Mesothelial cell of epicardium (in vitro differentiated cells): ENCODE measurements around the gene INPP5J. TPM values are rescaled to one million over a fixed set of nuclear protein-coding genes. Genes with fewer than 3 reads are reported as not detected.

Experiments
- DNase-seq, 2 experiments: peaks; one replicate each; pipeline ENCODE4 v3.0.0; 2021; ENCODE audit warnings: low spot score in 2 of 2; ENCODE audit not compliant: unreplicated experiment in 2 of 2
- H3K27ac Mint-ChIP-seq: 2 replicates; pipeline ENCODE4 v1.8.0; 2021; ENCODE audit warnings: mixed read lengths
- H3K27me3 Mint-ChIP-seq: 2 replicates; pipeline ENCODE4 v1.8.0; 2021; ENCODE audit warnings: low read depth, mixed read lengths
- H3K36me3 Mint-ChIP-seq: 2 replicates; pipeline ENCODE4 v1.8.0; 2021; ENCODE audit warnings: mixed read lengths
- H3K4me1 Mint-ChIP-seq: 2 replicates; pipeline ENCODE4 v1.8.0; 2021; ENCODE audit warnings: mixed read lengths
- H3K4me3 Mint-ChIP-seq: 2 replicates; pipeline ENCODE4 v1.8.0; 2021; ENCODE audit warnings: mild to moderate bottlenecking, moderate library complexity, mixed read lengths
- H3K9me3 Mint-ChIP-seq: 2 replicates; pipeline ENCODE4 v1.8.0; 2021; ENCODE audit warnings: mixed read lengths
- total RNA-seq: library from RNA; stranded (reverse); gene quantifications from 3 replicates; pipeline ENCODE4 v1.2.1, GENCODE V29; 2021
- TF ChIP-seq, protein P1 (sequence below): fragments of 200-600 bp; sonication (generic); IDR thresholded peaks from one replicate; pipeline ENCODE4 v1.5.0; 2021; ENCODE audit warnings: antibody characterized with exemption; ENCODE audit not compliant: unreplicated experiment

INPP5J gene
- total RNA-seq, 1 donor from 2014 or later, result 8.6 TPM

DNA sequence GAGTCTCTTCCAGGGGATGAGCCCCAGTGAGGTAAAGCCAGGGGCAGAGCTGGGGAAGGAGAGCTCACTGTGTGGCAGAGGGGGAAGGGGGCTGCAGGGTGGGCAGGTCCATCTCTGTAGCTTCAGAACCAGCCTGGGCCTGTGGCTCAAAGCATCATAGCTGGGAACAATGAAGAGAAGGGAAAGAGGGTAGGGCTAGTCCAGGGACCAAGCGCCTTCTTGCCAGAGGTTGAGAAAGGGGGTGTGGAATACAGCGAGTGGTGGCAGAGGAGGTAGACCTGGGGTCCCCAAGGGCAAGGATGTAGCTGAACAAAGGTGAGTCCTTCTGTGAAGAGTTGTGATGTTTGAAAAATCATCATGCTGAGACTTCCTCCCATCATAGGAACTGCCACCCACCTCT is 18.8 kb downstream of the INPP5J start:
- no peaks in the 10 kb centered on the region for H3K4me1 Mint-ChIP-seq
- H3K4me3 Mint-ChIP-seq, result no peak overlapping the region
- DNase-seq, result no peak
- H3K27me3 Mint-ChIP-seq, result peaks cover 25% of the 10 kb centered on the region
- H3K27ac Mint-ChIP-seq, result no peak overlapping the region
- TF ChIP-seq, protein P1, sequence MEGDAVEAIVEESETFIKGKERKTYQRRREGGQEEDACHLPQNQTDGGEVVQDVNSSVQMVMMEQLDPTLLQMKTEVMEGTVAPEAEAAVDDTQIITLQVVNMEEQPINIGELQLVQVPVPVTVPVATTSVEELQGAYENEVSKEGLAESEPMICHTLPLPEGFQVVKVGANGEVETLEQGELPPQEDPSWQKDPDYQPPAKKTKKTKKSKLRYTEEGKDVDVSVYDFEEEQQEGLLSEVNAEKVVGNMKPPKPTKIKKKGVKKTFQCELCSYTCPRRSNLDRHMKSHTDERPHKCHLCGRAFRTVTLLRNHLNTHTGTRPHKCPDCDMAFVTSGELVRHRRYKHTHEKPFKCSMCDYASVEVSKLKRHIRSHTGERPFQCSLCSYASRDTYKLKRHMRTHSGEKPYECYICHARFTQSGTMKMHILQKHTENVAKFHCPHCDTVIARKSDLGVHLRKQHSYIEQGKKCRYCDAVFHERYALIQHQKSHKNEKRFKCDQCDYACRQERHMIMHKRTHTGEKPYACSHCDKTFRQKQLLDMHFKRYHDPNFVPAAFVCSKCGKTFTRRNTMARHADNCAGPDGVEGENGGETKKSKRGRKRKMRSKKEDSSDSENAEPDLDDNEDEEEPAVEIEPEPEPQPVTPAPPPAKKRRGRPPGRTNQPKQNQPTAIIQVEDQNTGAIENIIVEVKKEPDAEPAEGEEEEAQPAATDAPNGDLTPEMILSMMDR, result no peak
- peaks cover 2% of the 10 kb centered on the region for H3K36me3 Mint-ChIP-seq
- peaks cover 5% of the 10 kb centered on the region for H3K9me3 Mint-ChIP-seq

DNA sequence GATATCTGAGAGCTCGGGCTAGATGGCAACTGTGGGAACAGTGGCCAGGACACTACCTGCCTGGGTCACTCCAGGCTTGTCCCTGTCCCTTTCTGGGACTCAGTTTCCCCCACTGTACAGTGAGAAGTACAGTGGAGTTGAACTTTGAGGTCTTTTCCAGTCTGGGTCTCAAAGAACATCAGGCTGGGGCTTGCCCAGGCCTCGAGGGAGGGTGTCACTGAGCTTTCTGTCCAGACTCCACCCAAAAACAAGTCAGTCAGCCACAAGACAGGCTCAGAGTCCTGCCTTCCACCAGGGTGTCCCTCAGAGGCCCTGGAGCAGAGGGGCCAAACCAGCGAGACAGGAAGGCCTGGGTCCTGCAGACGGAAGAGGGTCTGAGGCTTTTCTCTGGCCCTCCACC is 19.5 kb downstream of the INPP5J start:
- H3K4me3 Mint-ChIP-seq, result no peak overlapping the region
- H3K4me1 Mint-ChIP-seq, result no peaks in the 10 kb centered on the region
- peaks cover 5% of the 10 kb centered on the region for H3K36me3 Mint-ChIP-seq
- peaks cover 9% of the 10 kb centered on the region for H3K9me3 Mint-ChIP-seq
- no peak for DNase-seq
- no peak overlapping the region for H3K27ac Mint-ChIP-seq
- TF ChIP-seq, protein P1, result no peak
- peaks cover 25% of the 10 kb centered on the region for H3K27me3 Mint-ChIP-seq

- Mint-ChIP-seq H3K9me3 (peaks cover 13% of the 10 kb centered on the region), H3K27ac (no peak overlapping the region), H3K36me3 (peaks cover 5% of the 10 kb centered on the region), H3K4me1 (no peaks in the 10 kb centered on the region), H3K4me3 (no peak overlapping the region), H3K27me3 (peaks cover 25% of the 10 kb centered on the region)
- TF ChIP-seq, protein P1, result no peak
- no peak for DNase-seq
Observed at GRCh38 chr22:31143038-31143437, 20.3 kb downstream of the INPP5J start.

GRCh38 chr22:31143537-31143936 is 20.8 kb downstream of the INPP5J start:
- H3K27me3 Mint-ChIP-seq, result peaks cover 23% of the 10 kb centered on the region
- H3K4me1 Mint-ChIP-seq, result peaks cover 2% of the 10 kb centered on the region
- no peak overlapping the region for H3K27ac Mint-ChIP-seq
- no peak overlapping the region for H3K4me3 Mint-ChIP-seq
- peaks cover 5% of the 10 kb centered on the region for H3K36me3 Mint-ChIP-seq
- DNase-seq, result no peak
- TF ChIP-seq, protein P1, result no peak
- peaks cover 13% of the 10 kb centered on the region for H3K9me3 Mint-ChIP-seq

DNA sequence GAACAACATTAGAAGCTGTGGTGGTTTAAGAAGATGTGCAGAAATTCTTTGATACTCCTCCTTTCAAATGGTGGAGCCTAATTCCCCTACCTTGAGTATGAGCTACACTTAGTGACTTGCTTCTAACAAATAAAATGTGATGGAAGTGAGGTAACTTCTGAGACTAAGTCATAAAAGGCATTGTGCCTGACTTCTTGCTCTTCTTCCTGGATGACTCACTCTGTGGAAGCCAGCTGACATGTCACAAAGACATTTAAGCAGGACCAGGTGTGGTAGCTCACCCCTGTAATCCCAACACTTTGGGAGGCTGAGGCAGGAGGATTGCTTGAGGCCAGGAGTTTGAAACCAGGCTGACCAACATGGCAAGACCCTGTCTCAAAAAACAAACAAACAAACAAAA is 21.5 kb downstream of the INPP5J start:
- DNase-seq, result no peak
- Mint-ChIP-seq H3K36me3 (peaks cover 5% of the 10 kb centered on the region), H3K4me1 (peaks cover 8% of the 10 kb centered on the region)

More for the DNA sequence above, 21.5 kb downstream of the INPP5J start:
- Mint-ChIP-seq H3K27me3 (peaks cover 18% of the 10 kb centered on the region), H3K9me3 (peaks cover 13% of the 10 kb centered on the region), H3K27ac (no peak overlapping the region), H3K4me3 (no peak overlapping the region)
- TF ChIP-seq, protein P1, result no peak
